HG02970 (cell line): ENCODE results near the gene TULP4.
"Not testable (repeated sequence)": the region's sequence is repeated elsewhere in the genome, so short reads cannot be mapped to it uniquely, and the experiment has no call there.

Experiments used
- ATAC-seq: cut with Tn5 transposase; IDR thresholded peaks from one replicate; pipeline ENCODE4 v1.9.1; 2021; ENCODE audit warnings: mild to moderate bottlenecking, moderate library complexity, moderate number of reproducible peaks; ENCODE audit not compliant: unreplicated experiment, low FRiP score

The TULP4 gene

GRCh38 chr6:158517581-158517980 lies 205.3 kb downstream of the TULP4 start:
- ATAC-seq, result no peak

DNA sequence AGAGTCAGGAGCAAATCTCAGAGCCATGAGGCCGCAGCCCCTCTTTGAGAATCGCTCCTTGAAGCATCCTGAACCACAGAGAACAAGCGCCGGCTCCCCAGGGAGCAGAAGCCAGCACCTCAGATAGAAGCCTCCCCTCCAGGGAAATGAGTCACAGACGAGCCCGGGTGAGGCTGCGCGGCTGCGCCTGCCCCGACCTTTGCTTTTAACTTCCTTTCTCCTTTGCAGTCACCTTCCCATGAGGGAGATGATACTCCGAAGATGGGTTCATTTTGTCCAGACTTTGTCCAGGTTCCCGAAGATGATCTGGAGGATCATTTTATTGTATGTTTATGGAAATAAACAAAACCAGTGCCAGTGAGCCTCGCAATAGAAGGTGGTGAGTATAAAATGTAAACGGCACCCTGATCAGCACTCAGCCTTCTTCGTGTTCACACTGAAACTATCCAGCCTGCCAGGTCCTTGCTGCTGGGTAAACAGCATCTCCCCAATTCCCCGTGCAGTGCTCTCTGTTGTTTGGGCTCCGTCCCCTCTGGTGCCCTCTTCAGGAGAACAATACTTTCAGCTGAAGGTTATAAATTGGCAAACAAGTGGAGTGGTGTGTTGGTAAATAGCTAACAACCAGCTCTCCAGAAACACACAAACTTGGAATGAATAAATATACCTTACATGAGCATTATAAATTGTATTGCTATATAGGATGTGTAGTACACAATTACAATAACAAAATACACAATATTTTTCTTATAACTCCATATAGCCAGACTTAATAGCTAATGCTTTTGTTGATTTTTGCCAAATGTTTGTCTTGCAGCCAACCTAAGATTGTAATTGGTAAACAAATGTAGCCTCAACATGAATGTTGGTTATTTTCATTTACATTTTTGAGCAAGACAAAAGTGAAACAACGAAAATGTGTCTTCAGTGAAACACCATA lies 206.2 kb downstream of the TULP4 start:
- ATAC-seq, result peak; percentile 58

- no peak for ATAC-seq
Observed at GRCh38 chr6:158519300-158519699, 207.0 kb downstream of the TULP4 start.

DNA sequence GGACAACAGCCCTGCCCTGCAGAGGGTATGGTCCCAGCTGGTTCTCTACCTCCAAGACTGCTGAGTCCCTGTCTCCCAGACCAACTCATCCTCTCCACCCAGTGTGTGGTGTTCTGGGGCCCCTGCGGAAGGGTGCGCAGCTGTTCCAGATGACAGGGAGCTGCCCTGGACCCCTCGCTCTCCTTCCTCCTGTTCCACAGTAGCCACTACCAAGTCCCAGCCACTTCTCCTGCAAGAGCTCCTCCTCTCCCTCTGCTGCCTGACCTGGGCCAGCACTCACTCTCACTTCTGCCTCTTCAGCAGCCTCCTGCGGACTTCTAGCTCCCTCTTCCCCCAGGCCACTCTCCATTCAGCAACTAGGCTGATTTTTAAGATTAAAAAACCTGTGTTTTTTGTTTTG lies 207.5 kb downstream of the TULP4 start:
- ATAC-seq, result no peak

DNA sequence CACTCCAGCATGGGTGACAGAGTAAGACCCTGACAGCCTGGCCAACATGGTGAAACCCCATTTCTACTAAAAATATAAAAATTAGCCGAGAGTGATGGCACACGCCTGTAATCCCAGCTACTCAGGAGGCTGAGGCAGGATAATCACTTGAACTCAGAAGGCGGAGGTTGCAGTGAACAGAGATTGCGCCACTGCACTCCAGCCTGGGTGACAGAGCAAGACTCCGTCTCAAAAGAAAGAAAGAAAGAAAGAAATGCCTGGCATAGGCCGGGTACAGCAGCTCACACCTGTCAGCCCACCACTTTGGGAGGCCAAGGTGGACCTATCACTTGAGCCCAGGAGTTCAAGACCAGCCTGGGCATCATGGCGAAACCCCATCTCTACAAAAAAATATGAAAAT lies 208.7 kb downstream of the TULP4 start:
- ATAC-seq, result not testable (repeated sequence)

DNA sequence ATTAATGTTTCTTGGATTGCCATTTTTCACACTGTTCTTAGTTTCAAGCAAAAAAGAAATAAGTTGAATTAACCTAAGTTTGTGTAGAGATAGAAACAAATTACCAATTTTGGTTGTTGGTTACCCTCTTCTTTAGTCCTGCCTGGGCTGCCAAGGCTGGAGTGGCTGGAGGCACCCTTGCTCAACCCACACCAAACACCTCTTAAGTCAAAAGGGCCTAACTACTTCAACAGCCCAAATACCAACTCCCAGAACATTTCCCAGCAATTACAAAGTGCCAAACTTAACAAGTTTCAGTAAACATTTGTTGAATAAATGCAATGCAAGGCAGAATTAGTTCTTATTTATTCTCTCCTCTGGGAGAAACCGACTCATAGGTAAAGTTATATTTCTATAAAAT lies 209.5 kb downstream of the TULP4 start:
- no peak for ATAC-seq

DNA sequence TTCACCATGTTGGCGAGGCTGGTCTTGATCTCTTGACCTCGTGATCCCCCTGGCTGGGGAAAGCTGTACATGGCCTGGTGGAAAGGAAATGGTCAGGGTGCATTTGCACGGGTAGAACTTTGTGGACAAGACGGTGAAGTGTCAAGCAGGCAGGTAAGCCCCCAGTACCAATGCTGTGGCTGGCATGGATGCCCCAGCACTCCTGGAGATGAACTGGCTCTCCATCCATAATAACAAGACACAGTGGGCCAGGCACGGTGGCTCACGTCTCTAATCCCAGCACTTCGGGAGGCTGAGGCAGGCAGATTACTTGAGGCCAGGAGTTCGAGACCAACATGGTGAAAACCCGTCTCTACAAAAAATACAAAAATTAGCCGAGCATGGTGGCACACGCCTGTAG lies 210.4 kb downstream of the TULP4 start:
- ATAC-seq, result no peak

DNA sequence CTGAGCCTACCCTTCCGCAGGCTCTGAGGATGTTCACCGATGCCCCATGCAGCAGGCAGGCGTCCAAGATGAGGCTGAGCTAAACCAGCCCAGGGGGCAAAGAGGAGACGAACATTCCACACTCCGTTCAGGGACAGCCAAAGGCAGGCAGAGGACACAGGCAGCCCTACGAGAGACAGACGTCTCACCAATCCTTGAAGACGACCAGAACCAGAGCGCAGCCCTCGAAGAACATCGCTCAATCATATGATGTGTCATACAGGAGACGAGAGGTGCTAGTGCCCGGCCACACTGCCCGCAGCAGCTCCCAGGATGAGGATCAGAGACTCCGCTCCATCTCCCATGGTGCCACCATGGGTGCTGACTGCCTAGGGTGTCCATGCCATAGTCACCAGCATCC lies 212.0 kb downstream of the TULP4 start:
- ATAC-seq, result no peak

- ATAC-seq, result not testable (repeated sequence)
Observed at GRCh38 chr6:158527858-158528257, 215.6 kb downstream of the TULP4 start.

DNA sequence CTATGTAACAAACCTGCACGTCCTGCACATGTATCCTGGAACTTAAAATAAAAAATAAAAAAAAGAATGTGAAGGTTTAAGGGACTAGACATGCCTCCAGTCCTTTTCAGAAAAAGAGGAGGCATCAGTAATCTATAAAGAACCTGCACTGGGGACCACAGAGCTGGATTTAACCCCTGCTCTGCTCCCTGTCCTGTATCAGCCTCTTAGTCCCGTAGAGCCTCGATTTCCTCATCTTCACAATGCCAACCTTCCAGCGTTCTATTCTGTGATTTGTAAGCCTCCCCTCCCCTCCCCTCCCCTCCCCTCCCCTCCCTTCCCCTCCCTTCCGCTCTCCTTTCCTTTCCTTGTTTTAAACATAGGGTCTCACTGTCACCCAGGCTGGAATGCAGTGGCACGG lies 216.6 kb downstream of the TULP4 start:
- ATAC-seq, result no peak

- no peak for ATAC-seq
Observed at GRCh38 chr6:158529629-158530028, 217.4 kb downstream of the TULP4 start.

- no peak for ATAC-seq
Observed at GRCh38 chr6:158531566-158531965, 219.3 kb downstream of the TULP4 start.

GRCh38 chr6:158531970-158532369 lies 219.7 kb downstream of the TULP4 start:
- no peak for ATAC-seq

DNA sequence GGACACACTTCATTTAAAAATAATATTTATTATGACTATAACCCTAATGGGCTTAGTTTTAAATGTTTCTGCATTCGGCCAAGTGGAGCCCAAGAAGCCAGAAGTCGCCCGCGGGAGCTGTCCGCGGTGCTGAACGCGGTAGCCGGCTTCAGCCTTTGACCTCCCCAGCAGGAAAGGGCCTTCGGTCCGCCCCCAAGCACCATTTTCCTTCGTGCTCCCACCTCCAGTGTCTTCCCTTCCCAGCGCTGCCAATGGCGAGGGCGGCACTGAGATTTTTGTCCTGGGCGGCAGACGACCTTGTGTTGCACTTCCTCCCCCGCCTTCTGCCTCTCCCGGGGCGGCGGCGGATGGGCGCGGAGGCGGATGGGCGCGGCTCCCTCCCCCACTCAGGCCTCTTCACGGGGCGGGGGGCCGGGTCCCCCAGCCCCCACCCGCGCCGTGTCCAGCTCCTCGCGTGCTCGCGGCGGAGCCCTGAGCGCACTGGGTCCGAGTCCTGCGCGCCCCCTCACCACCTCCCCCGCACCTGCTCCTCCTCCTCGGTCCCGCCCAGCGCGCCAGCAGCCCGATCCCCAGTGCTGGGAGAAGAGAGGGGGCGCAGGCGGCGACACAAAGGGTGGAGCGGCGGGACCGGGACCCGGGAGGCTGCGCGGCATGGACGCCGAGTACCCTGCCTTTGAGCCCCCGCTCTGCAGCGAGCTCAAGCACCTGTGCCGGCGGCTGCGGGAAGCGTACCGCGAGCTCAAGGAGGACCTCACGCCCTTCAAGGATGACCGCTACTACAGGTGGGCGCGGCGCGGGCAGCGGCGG lies 224.0 kb downstream of the TULP4 start:
- no peak for ATAC-seq

GRCh38 chr6:158536891-158537798 lies 224.9 kb downstream of the TULP4 start:
- ATAC-seq, result no peak

- no peak for ATAC-seq
Observed at GRCh38 chr6:158538741-158539140, 226.5 kb downstream of the TULP4 start.

- no peak for ATAC-seq
Observed at GRCh38 chr6:158539413-158539812, 227.1 kb downstream of the TULP4 start.

GRCh38 chr6:158539881-158540280 lies 227.6 kb downstream of the TULP4 start:
- ATAC-seq, result no peak

GRCh38 chr6:158543606-158544185 lies 231.4 kb downstream of the TULP4 start:
- no peak for ATAC-seq

- no peak for ATAC-seq
Observed at GRCh38 chr6:158544428-158544827, 232.2 kb downstream of the TULP4 start.
